HG03432 (cell line): ENCODE results near the gene ZNF765.
"Not testable (repeated sequence)": the region's sequence is repeated elsewhere in the genome, so short reads cannot be mapped to it uniquely, and the experiment has no call there.

Source experiments
- ATAC-seq: cut with Tn5 transposase; IDR thresholded peaks from one replicate; pipeline ENCODE4 v1.9.1; 2021; ENCODE audit warnings: mild to moderate bottlenecking, moderate library complexity; ENCODE audit not compliant: unreplicated experiment

Gene ZNF765

GRCh38 chr19:53394974-53395839 is at the start of gene ZNF765:
Gene ZNF765, plus strand, starts transcription at chr19:53395149. Its CDS starts 2,867 bp downstream, at chr19:53398016.
- ATAC-seq, result peak; percentile 89

- ATAC-seq, result no peak
These were observed 39.2 kb upstream of the ZNF765 start for GRCh38 chr19:53355739-53356138.

GRCh38 chr19:53357821-53358581 is 36.9 kb upstream of the ZNF765 start:
- no peak for ATAC-seq

DNA sequence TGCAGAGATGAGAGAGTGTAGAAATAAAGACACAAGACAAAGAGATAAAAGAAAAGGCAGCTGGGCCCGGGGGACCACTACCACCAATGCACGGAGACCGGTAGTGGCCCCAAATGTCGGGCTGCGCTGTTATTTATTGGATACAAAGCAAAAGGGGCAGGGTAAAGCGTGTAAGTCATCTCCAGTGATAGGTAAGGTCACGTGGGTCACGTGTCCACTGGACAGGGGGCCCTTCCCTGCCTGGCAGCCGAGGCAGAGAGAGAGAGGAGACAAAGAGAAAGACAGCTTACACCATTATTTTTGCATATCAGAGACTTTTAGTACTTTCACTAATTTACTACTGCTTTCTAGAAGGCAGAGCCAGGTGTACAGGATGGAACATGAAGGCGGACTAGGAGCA is 34.9 kb upstream of the ZNF765 start:
- ATAC-seq, result not testable (repeated sequence)

- peak; percentile 99 for ATAC-seq
These were observed 29.6 kb upstream of the ZNF765 start, which contains the start of gene ZNF525 for GRCh38 chr19:53365134-53365898. Gene ZNF525, plus strand, starts transcription at chr19:53365705. Its CDS starts 6,577 bp downstream, at chr19:53372282.

DNA sequence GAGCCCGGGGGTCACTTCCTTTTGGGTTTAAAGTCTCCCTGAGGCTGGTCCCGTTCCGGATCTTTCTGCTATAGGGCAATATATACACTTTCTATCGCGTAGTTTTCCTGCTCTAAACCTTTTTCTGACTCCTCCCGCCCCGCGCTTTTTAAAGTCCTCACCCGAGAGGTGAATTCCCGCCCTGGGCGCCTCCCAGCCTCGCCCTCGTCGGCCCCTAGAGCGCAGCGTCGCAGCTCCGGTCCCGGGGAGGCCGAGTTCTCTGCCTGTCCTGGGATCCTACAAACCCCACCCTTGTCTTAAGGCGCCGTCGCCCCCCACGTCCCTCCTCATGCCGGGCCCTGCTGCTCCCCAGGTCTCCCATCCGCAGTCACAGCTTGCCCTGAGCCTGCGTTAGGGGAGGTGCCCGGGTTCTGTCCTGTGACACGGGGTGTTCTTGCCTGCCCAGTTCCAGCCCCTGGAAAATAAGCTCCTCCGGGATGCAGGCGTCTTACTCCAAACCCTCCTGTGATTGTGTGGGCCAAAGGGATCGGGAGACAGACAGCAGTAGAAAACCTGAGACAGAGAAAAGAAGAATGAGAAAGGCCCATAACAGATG is 29.0 kb upstream of the ZNF765 start:
- peak; percentile 58 for ATAC-seq

DNA sequence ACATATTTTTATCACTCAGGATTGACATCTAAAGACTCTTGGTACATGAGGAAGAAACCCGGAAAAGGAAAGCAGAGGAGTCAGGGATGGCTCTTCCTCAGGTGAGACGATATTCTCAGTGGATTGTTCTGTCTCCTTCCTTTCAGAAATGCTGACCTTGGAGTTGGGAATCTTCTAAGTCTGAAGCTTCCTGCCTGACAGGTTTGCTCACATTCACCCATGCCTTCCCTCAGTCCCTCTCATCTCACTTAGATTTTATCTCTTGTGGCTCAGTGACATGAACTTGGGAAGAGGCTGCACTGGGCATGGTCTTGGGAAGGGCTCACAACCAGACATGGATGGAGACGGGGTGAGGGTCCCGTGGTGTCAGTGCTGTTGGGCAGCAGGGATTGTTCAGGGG is 22.8 kb upstream of the ZNF765 start:
- ATAC-seq, result no peak

- no peak for ATAC-seq
These were observed 20.7 kb upstream of the ZNF765 start for GRCh38 chr19:53374288-53374687.

DNA sequence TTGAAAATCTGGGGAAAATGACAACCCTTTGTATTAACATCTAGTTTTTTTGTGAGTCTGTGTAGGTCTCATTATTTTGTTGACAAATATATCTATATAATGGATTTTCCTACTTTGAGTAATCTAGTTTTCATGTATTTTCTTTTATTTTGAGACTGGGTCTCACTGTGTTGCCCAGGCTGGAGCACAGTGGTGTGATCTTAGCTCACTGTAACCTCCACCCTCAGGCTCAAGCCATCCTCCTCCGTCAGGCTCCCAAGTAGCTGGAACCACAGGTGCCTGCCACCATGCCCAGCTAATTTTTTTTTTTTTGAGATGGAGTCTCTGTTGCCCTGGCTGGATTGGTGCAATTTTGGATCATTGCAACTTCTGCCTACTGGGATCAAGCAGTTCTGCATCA is 20.2 kb upstream of the ZNF765 start:
- ATAC-seq, result no peak

DNA sequence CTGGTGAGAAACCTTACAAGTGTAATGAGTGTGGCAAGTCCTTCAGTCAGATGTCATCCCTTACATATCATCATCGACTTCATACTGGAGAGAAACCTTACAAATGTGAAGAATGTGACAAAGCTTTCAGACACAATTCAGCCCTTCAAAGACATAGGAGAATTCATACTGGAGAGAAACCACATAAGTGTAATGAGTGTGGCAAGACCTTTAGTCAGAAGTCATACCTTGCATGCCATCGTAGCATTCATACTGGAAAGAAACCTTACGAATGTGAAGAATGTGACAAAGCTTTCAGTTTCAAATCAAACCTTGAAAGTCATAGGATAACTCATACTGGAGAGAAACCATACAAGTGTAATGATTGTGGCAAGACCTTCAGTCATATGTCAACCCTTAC is 13.6 kb upstream of the ZNF765 start:
- no peak for ATAC-seq

GRCh38 chr19:53388168-53388567 is 6.8 kb upstream of the ZNF765 start:
- ATAC-seq, result no peak

GRCh38 chr19:53388904-53389303 is 6.0 kb upstream of the ZNF765 start:
- no peak for ATAC-seq

DNA sequence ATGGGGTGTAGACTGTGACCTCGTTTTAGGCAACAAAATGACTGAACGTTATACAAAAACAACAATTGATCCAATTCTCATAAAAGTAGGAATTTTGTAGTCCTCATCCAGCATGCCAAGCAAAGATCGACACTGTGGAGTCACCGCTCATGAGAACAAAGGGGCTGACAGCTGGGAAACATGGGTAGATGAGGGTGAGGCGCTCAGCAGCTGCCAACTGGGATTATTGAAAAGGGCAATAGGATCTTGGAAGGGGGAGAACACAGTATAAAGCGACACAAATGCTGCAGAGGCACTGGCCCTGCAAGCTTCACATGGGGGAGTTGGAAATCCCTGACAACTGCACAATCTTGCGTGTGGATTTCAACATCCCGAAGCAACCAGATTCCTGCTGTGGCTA is 5.4 kb upstream of the ZNF765 start:
- no peak for ATAC-seq

GRCh38 chr19:53389978-53390377 is 5.0 kb upstream of the ZNF765 start:
- ATAC-seq, result no peak

GRCh38 chr19:53394522-53394973 is 401 bp upstream of the ZNF765 start:
- no peak for ATAC-seq

- ATAC-seq, result not testable (repeated sequence)
These were observed 1.0 kb downstream of the ZNF765 start for GRCh38 chr19:53395840-53396524.

DNA sequence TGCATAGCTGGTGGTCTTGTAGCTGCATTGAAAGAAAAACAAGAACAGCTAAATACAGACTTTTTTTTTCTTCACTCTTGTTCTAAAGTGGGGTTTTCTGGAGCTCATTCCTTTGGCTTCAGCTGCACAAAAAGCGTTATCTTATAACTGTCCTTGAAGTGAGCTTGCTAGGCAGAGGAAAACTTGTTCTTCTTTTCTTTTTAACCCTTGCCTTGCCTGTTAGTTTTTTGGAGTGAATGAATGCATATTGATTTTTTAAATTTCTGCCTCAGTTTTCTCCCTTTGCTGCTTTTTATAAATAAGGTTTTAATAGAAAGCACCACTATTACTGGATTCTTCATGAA is 1.5 kb downstream of the ZNF765 start:
- ATAC-seq, result no peak

- ATAC-seq, result not testable (repeated sequence)
These were observed 3.0 kb downstream of the ZNF765 start for GRCh38 chr19:53397918-53398317.

DNA sequence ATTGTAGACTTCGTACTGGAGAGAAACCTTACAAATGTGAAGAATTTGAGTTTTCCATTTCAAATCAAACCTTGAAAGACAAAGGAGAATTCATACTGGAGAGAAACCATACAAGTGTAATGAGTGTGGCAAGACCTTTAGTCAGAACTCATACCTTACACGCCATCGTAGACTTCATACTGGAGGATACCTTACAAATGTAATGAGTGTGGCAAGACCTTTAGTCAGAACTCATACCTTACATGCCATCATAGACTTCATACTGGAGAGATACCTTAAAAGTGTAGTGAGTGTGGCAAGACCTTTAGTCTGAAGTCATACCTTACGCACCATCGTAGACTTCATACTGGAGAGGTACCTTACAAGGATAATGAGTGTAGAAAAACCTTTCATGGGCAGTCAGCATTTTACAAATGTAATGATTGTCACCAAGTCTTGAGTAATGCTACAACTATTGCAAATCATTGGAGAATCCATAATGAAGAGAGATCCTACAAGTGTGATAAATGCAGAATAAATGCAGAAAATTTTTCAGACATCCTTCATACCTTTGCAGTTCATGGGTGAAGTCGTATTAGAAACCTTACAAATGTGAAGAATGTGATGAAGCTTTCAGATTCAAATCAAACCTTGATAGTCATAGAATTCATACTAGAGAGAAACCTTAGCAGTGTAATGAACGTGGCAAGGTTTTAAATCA is 14.7 kb downstream of the ZNF765 start:
- ATAC-seq, result no peak
